ENCODE measurements around the gene SPATA13. TPM values are rescaled to one million over a fixed set of nuclear protein-coding genes. Genes with fewer than 3 reads are reported as not detected.

The SPATA13 gene
- total RNA-seq, 1 donor from 2014 or later = 2.7 TPM

- peaks cover 2% of the 10 kb centered on the region for H3K36me3 Mint-ChIP-seq (ENCODE audit: unreplicated experiment)
- no peak overlapping the region for H3K27ac Mint-ChIP-seq (ENCODE audit: unreplicated experiment)
- peaks cover 6% of the 10 kb centered on the region for H3K9me3 Mint-ChIP-seq (ENCODE audit: unreplicated experiment)
- H3K4me3 Mint-ChIP-seq (ENCODE audit: unreplicated experiment) = no peak overlapping the region
- H3K4me1 Mint-ChIP-seq (ENCODE audit: unreplicated experiment) = no peaks in the 10 kb centered on the region
- H3K27me3 Mint-ChIP-seq (ENCODE audit: unreplicated experiment) = peaks cover 34% of the 10 kb centered on the region
- DNase-seq (ENCODE audit: extremely low spot score, unreplicated experiment) = no peak
- TF ChIP-seq CTCF (IDR thresholded peaks at IDR 0.05) = no peak
These were observed 33.3 kb upstream of the SPATA13 start for GRCh38 chr13:24127116-24127631.

GRCh38 chr13:24128112-24128511, 32.4 kb upstream of the SPATA13 start:
- no peak for TF ChIP-seq CTCF (IDR thresholded peaks at IDR 0.05)
- Mint-ChIP-seq H3K4me3 (ENCODE audit: unreplicated experiment) (no peak overlapping the region), H3K9me3 (ENCODE audit: unreplicated experiment) (peaks cover 6% of the 10 kb centered on the region), H3K27ac (ENCODE audit: unreplicated experiment) (no peak overlapping the region), H3K4me1 (ENCODE audit: unreplicated experiment) (no peaks in the 10 kb centered on the region), H3K36me3 (ENCODE audit: unreplicated experiment) (peaks cover 2% of the 10 kb centered on the region), H3K27me3 (ENCODE audit: unreplicated experiment) (peaks cover 26% of the 10 kb centered on the region)
- no peak for DNase-seq (ENCODE audit: extremely low spot score, unreplicated experiment)

GRCh38 chr13:24128962-24129361, 31.6 kb upstream of the SPATA13 start:
- Mint-ChIP-seq H3K27me3 (ENCODE audit: unreplicated experiment) (peaks cover 21% of the 10 kb centered on the region), H3K27ac (ENCODE audit: unreplicated experiment) (no peak overlapping the region), H3K4me3 (ENCODE audit: unreplicated experiment) (no peak overlapping the region), H3K9me3 (ENCODE audit: unreplicated experiment) (peaks cover 6% of the 10 kb centered on the region), H3K36me3 (ENCODE audit: unreplicated experiment) (peaks cover 2% of the 10 kb centered on the region), H3K4me1 (ENCODE audit: unreplicated experiment) (no peaks in the 10 kb centered on the region)
- no peak for DNase-seq (ENCODE audit: extremely low spot score, unreplicated experiment)
- TF ChIP-seq CTCF (IDR thresholded peaks at IDR 0.05) = no peak

- Mint-ChIP-seq H3K4me1 (ENCODE audit: unreplicated experiment) (no peaks in the 10 kb centered on the region), H3K4me3 (ENCODE audit: unreplicated experiment) (no peak overlapping the region), H3K27me3 (ENCODE audit: unreplicated experiment) (peaks cover 11% of the 10 kb centered on the region), H3K36me3 (ENCODE audit: unreplicated experiment) (peaks cover 2% of the 10 kb centered on the region), H3K9me3 (ENCODE audit: unreplicated experiment) (peaks cover 6% of the 10 kb centered on the region), H3K27ac (ENCODE audit: unreplicated experiment) (no peak overlapping the region)
- no peak for DNase-seq (ENCODE audit: extremely low spot score, unreplicated experiment)
- TF ChIP-seq CTCF (IDR thresholded peaks at IDR 0.05) = no peak
These were observed 30.4 kb upstream of the SPATA13 start for GRCh38 chr13:24129914-24130774.

GRCh38 chr13:24131749-24132148, 28.8 kb upstream of the SPATA13 start:
- no peaks in the 10 kb centered on the region for H3K4me1 Mint-ChIP-seq (ENCODE audit: unreplicated experiment)
- H3K9me3 Mint-ChIP-seq (ENCODE audit: unreplicated experiment) = peaks cover 6% of the 10 kb centered on the region
- peaks cover 3% of the 10 kb centered on the region for H3K27me3 Mint-ChIP-seq (ENCODE audit: unreplicated experiment)
- TF ChIP-seq CTCF (IDR thresholded peaks at IDR 0.05) = no peak
- H3K36me3 Mint-ChIP-seq (ENCODE audit: unreplicated experiment) = peaks cover 2% of the 10 kb centered on the region
- no peak overlapping the region for H3K27ac Mint-ChIP-seq (ENCODE audit: unreplicated experiment)
- no peak for DNase-seq (ENCODE audit: extremely low spot score, unreplicated experiment)
- no peak overlapping the region for H3K4me3 Mint-ChIP-seq (ENCODE audit: unreplicated experiment)

Measured in osteocyte (in vitro differentiated cells).